Muscle of leg (tissue), 11 donors: Measurements from ENCODE around the gene IGFBP6. TPM values are rescaled to one million over a fixed set of nuclear protein-coding genes. Genes with fewer than 3 reads are reported as not detected.

Experiments used
- DNase-seq: peaks from one replicate; pipeline ENCODE4 v3.0.0; 2013
- H3K27ac ChIP-seq: one replicate; pipeline ENCODE4 v1.5.1; 2013; ENCODE audit warnings: mild to moderate bottlenecking, low read length, control low read depth
- H3K27me3 ChIP-seq: one replicate; pipeline ENCODE4 v1.6.1; 2013; ENCODE audit warnings: low read length; ENCODE audit not compliant: control insufficient read depth, insufficient read depth
- H3K36me3 ChIP-seq: one replicate; pipeline ENCODE4 v1.6.1; 2013; ENCODE audit warnings: low read length; ENCODE audit not compliant: control insufficient read depth, insufficient read depth
- H3K4me1 ChIP-seq: one replicate; pipeline ENCODE4 v1.6.1; 2013; ENCODE audit warnings: low read length; ENCODE audit not compliant: control insufficient read depth, insufficient read depth
- H3K4me3 ChIP-seq: one replicate; pipeline ENCODE4 v1.5.1; 2013; ENCODE audit warnings: low read length, control low read depth
- H3K9me3 ChIP-seq: replicated peaks from 2 replicates; pipeline ENCODE4 v1.6.1; 2013; ENCODE audit warnings: low read depth, low read length; ENCODE audit not compliant: control insufficient read depth
- WGBS: methylation state at CpG from one replicate; pipeline ENCODE4 v1.1.5; 2013; ENCODE audit warnings: missing lambda C conversion rate; ENCODE audit not compliant: insufficient coverage; 5-methylcytosine and 5-hydroxymethylcytosine counted together
- polyA plus RNA-seq, 8 donors: library from polyadenylated mRNA; unstranded; fragments of 120-200 nt; gene quantifications; one replicate each; pipeline versions ENCODE4 v1.2.1 to v1.2.3, GENCODE V29; 2013; ENCODE audit warnings: inconsistent platforms in 1 of 8, low replicate concordance in 1 of 8; ENCODE audit not compliant: insufficient read length in 8 of 8, insufficient read depth in 1 of 8
- total RNA-seq: library from RNA; stranded (reverse); fragments of 120-200 nt; gene quantifications from one replicate; pipeline ENCODE4 v1.2.4, GENCODE V29; 2013

Gene IGFBP6
- total and polyA plus RNA-seq, 9 donors, result 50.7 to 181 (median 101) TPM

- DNase-seq, result peak; percentile 49
- H3K4me1 ChIP-seq, result peaks cover 57% of the 10 kb centered on the region
- H3K27ac ChIP-seq, result no peak overlapping the region
- no peaks in the 10 kb centered on the region for H3K9me3 ChIP-seq
- no peaks in the 10 kb centered on the region for H3K27me3 ChIP-seq
- H3K4me3 ChIP-seq, result no peak overlapping the region
- H3K36me3 ChIP-seq, result peaks cover 91% of the 10 kb centered on the region
- 60% methylated on average over 25 of the region's 35 CpGs for WGBS
These were observed 38.6 kb upstream of the IGFBP6 start for GRCh38 chr12:53058674-53059433.

- H3K36me3 ChIP-seq, result peaks cover 95% of the 10 kb centered on the region
- no peak overlapping the region for H3K4me3 ChIP-seq
- no peak overlapping the region for H3K27ac ChIP-seq
These were observed 37.9 kb upstream of the IGFBP6 start for GRCh38 chr12:53059434-53060063.

GRCh38 chr12:53060064-53060720 is 37.3 kb upstream of the IGFBP6 start:
- WGBS, result 85% methylated on average over 13 of the region's 17 CpGs
- H3K27ac ChIP-seq, result no peak overlapping the region
- no peaks in the 10 kb centered on the region for H3K27me3 ChIP-seq
- H3K9me3 ChIP-seq, result no peaks in the 10 kb centered on the region
- H3K4me1 ChIP-seq, result peaks cover 60% of the 10 kb centered on the region
- H3K36me3 ChIP-seq, result peaks cover 97% of the 10 kb centered on the region
- DNase-seq, result no peak
- no peak overlapping the region for H3K4me3 ChIP-seq

More at GRCh38 chr12:53059434-53060063, 37.9 kb upstream of the IGFBP6 start:
- H3K9me3 ChIP-seq, result no peaks in the 10 kb centered on the region
- H3K4me1 ChIP-seq, result peaks cover 59% of the 10 kb centered on the region
- DNase-seq, result no peak
- 82% methylated on average over 17 of the region's 24 CpGs for WGBS
- H3K27me3 ChIP-seq, result no peaks in the 10 kb centered on the region

- peaks cover 65% of the 10 kb centered on the region for H3K4me1 ChIP-seq
- no peaks in the 10 kb centered on the region for H3K9me3 ChIP-seq
- peaks cover 97% of the 10 kb centered on the region for H3K36me3 ChIP-seq
- H3K27me3 ChIP-seq, result no peaks in the 10 kb centered on the region
- H3K4me3 ChIP-seq, result no peak overlapping the region
- peak overlapping the region; percentile 35 for H3K27ac ChIP-seq
- 47% methylated on average over 9 of the region's 18 CpGs for WGBS
- DNase-seq, result peak; percentile 39
These were observed 36.7 kb upstream of the IGFBP6 start for GRCh38 chr12:53060721-53061276.

GRCh38 chr12:53061404-53062010 is 36.0 kb upstream of the IGFBP6 start:
- Histone ChIP-seq H3K36me3 (peaks cover 99% of the 10 kb centered on the region), H3K4me3 (no peak overlapping the region), H3K9me3 (no peaks in the 10 kb centered on the region), H3K4me1 (peaks cover 72% of the 10 kb centered on the region), H3K27ac (peak overlapping the region; percentile 35), H3K27me3 (no peaks in the 10 kb centered on the region)
- DNase-seq, result peak; percentile 54
- WGBS, result 57% methylated on average over 4 of the region's 5 CpGs

GRCh38 chr12:53062011-53062961 is 35.2 kb upstream of the IGFBP6 start:
- peaks cover 93% of the 10 kb centered on the region for H3K36me3 ChIP-seq
- no peaks in the 10 kb centered on the region for H3K27me3 ChIP-seq
- H3K4me1 ChIP-seq, result peaks cover 79% of the 10 kb centered on the region
- H3K4me3 ChIP-seq, result no peak overlapping the region
- peak overlapping the region; percentile 64 for H3K27ac ChIP-seq
- DNase-seq, result peak; percentile 31
- 62% methylated on average over 9 of the region's 20 CpGs for WGBS
- H3K9me3 ChIP-seq, result no peaks in the 10 kb centered on the region

GRCh38 chr12:53062977-53063707 is 34.3 kb upstream of the IGFBP6 start:
- Histone ChIP-seq H3K27ac (peak overlapping the region; percentile 83), H3K27me3 (no peaks in the 10 kb centered on the region), H3K36me3 (peaks cover 93% of the 10 kb centered on the region), H3K4me3 (no peak overlapping the region), H3K4me1 (peaks cover 87% of the 10 kb centered on the region), H3K9me3 (no peaks in the 10 kb centered on the region)
- DNase-seq, result peak; percentile 56
- WGBS, result 53% methylated on average over 12 of the region's 14 CpGs

GRCh38 chr12:53063708-53064612 is 33.5 kb upstream of the IGFBP6 start:
- 28% methylated on average over 7 of the region's 13 CpGs for WGBS
- no peaks in the 10 kb centered on the region for H3K27me3 ChIP-seq

More at GRCh38 chr12:53063708-53064612, 33.5 kb upstream of the IGFBP6 start:
- peaks cover 88% of the 10 kb centered on the region for H3K4me1 ChIP-seq
- peaks cover 90% of the 10 kb centered on the region for H3K36me3 ChIP-seq
- H3K27ac ChIP-seq, result peak overlapping the region; percentile 83
- H3K9me3 ChIP-seq, result no peaks in the 10 kb centered on the region
- peak; percentile 93 for DNase-seq
- H3K4me3 ChIP-seq, result no peak overlapping the region
